Measurements from ENCODE around the gene PLA2G4F.
A peak's percentile ranks its signal among the peaks of the same experiment; 100 is the strongest.

PLA2G4F gene

GRCh38 chr15:42110367-42110766 is 46.1 kb downstream of the PLA2G4F start:
- TF ChIP-seq, protein P1, sequence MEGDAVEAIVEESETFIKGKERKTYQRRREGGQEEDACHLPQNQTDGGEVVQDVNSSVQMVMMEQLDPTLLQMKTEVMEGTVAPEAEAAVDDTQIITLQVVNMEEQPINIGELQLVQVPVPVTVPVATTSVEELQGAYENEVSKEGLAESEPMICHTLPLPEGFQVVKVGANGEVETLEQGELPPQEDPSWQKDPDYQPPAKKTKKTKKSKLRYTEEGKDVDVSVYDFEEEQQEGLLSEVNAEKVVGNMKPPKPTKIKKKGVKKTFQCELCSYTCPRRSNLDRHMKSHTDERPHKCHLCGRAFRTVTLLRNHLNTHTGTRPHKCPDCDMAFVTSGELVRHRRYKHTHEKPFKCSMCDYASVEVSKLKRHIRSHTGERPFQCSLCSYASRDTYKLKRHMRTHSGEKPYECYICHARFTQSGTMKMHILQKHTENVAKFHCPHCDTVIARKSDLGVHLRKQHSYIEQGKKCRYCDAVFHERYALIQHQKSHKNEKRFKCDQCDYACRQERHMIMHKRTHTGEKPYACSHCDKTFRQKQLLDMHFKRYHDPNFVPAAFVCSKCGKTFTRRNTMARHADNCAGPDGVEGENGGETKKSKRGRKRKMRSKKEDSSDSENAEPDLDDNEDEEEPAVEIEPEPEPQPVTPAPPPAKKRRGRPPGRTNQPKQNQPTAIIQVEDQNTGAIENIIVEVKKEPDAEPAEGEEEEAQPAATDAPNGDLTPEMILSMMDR (IDR thresholded peaks at IDR 0.05; ENCODE audit: control extremely low read depth, extremely low read depth, low read depth, missing control alignments): no peak
- DNase-seq (ENCODE audit: extremely low spot score): no peak
- ChIA-PET CTCF (interaction anchor here (1.4 to 2.0 kb wide), 3 partner anchors 10 to 26 kb away, joined by 5 to 9 read pairs (median 5); no protein-coding TSS in a partner anchor), POLR2A (no interaction called here)

DNA sequence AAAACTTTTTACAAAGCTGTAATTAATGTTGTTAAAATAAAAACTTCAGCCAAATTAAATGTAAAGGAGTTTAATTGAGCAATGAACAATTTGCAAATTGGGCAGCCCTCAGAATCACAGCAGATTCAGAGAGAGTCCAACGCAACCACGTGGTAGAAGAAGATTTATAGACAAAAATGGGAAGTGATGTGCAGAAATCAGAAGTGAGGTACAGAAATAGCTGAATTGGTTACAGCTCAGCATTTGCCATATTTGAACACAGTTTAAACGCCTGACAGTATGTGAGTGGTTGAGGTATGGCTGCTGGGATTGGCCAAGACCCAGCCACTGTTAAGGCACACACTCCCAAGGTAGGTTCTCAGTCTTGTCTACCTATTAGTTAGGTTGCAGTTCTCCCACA is 47.6 kb downstream of the PLA2G4F start:
- ChIA-PET POLR2A (no interaction called here), CTCF (interaction anchor here (1.2 to 2.0 kb wide), 2 partner anchors 9 to 24 kb away, joined by 3 to 5 read pairs; no protein-coding TSS in a partner anchor)
- TF ChIP-seq, protein P1 (IDR thresholded peaks at IDR 0.05; ENCODE audit: control extremely low read depth, extremely low read depth, low read depth, missing control alignments): no peak
- no peak for DNase-seq (ENCODE audit: extremely low spot score)

- TF ChIP-seq, protein P1 (IDR thresholded peaks at IDR 0.05; ENCODE audit: control extremely low read depth, extremely low read depth, low read depth, missing control alignments): no peak
- peak; percentile 4 for DNase-seq (ENCODE audit: extremely low spot score)
- CTCF ChIA-PET: interaction anchor here (0.6 to 2.0 kb wide), 4 partner anchors 9 to 29 kb away, joined by 3 to 5 read pairs (median 3); no protein-coding TSS in a partner anchor
- POLR2A ChIA-PET: no interaction called here
These were observed 48.2 kb downstream of the PLA2G4F start for GRCh38 chr15:42108189-42108588.

- TF ChIP-seq, protein P1 (IDR thresholded peaks at IDR 0.05; ENCODE audit: control extremely low read depth, extremely low read depth, low read depth, missing control alignments): no peak
- CTCF ChIA-PET: interaction anchor here (0.6 to 2.0 kb wide), 4 partner anchors 13 to 118 kb away, joined by 3 to 5 read pairs (median 3); partner anchors contain the start of gene PLA2G4D
- POLR2A ChIA-PET: no interaction called here
- DNase-seq (ENCODE audit: extremely low spot score): peak; percentile 5
These were observed 49.0 kb downstream of the PLA2G4F start for GRCh38 chr15:42107473-42107872.

DNA sequence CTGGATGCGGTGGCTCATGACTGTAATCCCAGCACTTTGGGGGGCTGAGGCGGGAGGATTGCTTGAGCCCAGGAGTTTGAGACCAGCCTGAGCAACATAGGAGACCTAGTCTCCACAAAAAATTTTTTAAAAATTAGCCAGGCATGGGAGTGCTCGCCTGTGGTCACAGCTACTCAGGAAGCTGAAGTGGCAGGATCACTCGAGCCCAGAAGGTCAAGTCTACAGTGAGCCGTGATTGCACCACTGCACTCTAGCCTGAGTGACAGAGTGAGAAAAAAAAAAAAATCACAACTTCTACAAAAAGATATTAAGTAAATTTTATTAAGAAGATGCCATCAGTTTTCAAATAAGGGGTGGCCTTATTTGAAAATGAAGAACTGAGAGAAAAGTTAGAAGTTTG is 50.1 kb downstream of the PLA2G4F start:
- no peak for DNase-seq (ENCODE audit: extremely low spot score)
- CTCF ChIA-PET: interaction anchor here (0.9 to 2.0 kb wide), 4 partner anchors 11 to 117 kb away, joined by 3 to 5 read pairs (median 3); no protein-coding TSS in a partner anchor
- TF ChIP-seq, protein P1 (IDR thresholded peaks at IDR 0.05; ENCODE audit: control extremely low read depth, extremely low read depth, low read depth, missing control alignments): no peak
- POLR2A ChIA-PET: no interaction called here

GRCh38 chr15:42104095-42104891 is 52.1 kb downstream of the PLA2G4F start:
- TF ChIP-seq, protein P1 (IDR thresholded peaks at IDR 0.05; ENCODE audit: control extremely low read depth, extremely low read depth, low read depth, missing control alignments): no peak
- POLR2A ChIA-PET: no interaction called here
- CTCF ChIA-PET: interaction anchor here (1.2 to 1.5 kb wide), 2 partner anchors 9 to 20 kb away, joined by 3 to 6 read pairs; no protein-coding TSS in a partner anchor
- no peak for DNase-seq (ENCODE audit: extremely low spot score)
